Thyroid gland (tissue), 4 donors: ENCODE measurements around the gene NPPB.

Experiments used
- POLR2A ChIP-seq, 2 donors: fragments of 450-650 bp; IDR thresholded peaks; one replicate each; pipeline ENCODE4 v1.6.1; 2017; ENCODE audit warnings: antibody characterized with exemption in 2 of 2, mild to moderate bottlenecking in 2 of 2, moderate library complexity in 1 of 2
- TF ChIP-seq, protein P1 (sequence below), 6 experiments: fragments of 200-600 bp in 3 of 6; fragments of 450-650 bp in 3 of 6; sonication (generic) in 3 of 6; IDR thresholded peaks; one replicate each; pipeline ENCODE4 v1.5.1; 2016 to 2019; ENCODE audit warnings: antibody characterized with exemption in 6 of 6, mild to moderate bottlenecking in 2 of 6, inconsistent platforms in 1 of 6, moderate library complexity in 1 of 6

DNA sequence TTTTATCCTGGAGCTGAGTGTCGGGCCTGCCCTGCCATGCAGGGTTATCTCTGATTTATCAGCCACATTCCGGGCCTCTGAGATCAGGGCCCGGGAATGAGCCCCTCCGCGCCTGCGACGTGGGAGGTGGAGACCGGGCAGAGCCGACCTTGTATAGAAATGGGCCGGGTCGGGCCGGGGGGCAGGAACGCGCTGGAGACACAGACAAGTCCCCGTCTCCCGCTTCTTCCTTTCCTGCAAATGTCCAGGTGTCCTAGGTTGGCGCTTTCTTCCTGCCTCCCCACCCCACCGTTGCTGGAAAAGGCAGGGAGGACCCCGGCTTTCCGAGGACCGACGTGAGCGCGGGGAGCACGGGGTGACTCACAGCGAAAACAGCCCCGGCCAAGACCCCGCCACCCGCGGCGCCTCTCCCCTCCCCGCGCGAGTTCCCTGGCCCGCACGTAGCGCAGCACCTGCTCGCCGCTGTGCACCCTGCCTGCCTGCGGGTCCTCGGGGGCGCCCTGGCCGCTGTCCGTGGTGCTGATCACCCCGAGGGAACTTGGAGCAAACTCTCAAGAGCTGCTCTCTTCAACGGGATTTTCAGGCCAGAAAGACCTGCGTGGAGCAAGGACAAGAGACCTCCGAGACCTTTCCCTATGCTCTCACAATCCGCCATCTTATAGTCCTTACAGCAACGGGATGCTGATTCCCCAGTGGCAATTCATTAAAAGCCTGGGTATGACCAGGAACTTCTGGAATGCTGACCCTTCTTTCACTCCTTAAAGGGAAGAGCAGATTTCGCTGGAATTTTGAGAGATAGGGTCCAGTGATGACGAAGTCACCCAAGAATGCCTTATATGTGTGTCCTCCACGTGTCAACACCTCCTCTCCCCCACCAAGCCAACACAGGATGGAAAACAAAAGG is 475 bp upstream of the NPPB start:
- TF ChIP-seq, protein P1, sequence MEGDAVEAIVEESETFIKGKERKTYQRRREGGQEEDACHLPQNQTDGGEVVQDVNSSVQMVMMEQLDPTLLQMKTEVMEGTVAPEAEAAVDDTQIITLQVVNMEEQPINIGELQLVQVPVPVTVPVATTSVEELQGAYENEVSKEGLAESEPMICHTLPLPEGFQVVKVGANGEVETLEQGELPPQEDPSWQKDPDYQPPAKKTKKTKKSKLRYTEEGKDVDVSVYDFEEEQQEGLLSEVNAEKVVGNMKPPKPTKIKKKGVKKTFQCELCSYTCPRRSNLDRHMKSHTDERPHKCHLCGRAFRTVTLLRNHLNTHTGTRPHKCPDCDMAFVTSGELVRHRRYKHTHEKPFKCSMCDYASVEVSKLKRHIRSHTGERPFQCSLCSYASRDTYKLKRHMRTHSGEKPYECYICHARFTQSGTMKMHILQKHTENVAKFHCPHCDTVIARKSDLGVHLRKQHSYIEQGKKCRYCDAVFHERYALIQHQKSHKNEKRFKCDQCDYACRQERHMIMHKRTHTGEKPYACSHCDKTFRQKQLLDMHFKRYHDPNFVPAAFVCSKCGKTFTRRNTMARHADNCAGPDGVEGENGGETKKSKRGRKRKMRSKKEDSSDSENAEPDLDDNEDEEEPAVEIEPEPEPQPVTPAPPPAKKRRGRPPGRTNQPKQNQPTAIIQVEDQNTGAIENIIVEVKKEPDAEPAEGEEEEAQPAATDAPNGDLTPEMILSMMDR (IDR thresholded peaks at IDR 0.05), result peak in 3 of 6 experiments; percentile 27 to 52 (median 42)
- TF ChIP-seq POLR2A (IDR thresholded peaks at IDR 0.05), result no peak
